Activated CD4-positive, alpha-beta T cell treated with anti-CD3 and anti-CD28 coated beads for 24 hours (primary cell): ENCODE data around the gene AFF3.
"Not testable (repeated sequence)": the region's sequence is repeated elsewhere in the genome, so short reads cannot be mapped to it uniquely, and the experiment has no call there.

Source experiments
- DNase-seq, 2 donors: peaks; one replicate each; pipeline ENCODE4 v3.0.0-alpha.2; 2020; ENCODE audit warnings: low read depth in 2 of 2

AFF3 gene

GRCh38 chr2:99797475-99797874 is 344.9 kb downstream of the AFF3 start:
- no peak for DNase-seq

DNA sequence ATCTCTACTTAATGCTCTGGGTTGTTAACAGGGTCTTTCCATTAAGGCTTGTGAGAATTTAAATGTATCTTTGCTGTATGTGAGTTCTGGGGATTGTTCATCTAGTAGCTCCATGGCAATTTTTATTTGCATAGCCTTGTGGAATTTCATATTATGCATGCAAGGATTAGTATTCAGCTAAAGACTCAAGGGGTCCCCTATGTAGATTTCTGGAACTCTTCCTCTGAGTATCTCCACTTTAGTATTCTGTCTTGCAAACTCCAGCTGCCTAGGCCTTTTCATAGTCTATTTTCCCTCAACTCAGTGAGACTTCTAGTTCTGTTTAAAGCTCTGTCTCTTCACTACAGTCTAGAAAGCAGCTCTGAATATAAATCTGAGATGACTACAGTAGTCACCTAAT is 348.0 kb downstream of the AFF3 start:
- DNase-seq: no peak

- no peak for DNase-seq
Observed at GRCh38 chr2:99793022-99793421, 349.4 kb downstream of the AFF3 start.

GRCh38 chr2:99789849-99790248 is 352.5 kb downstream of the AFF3 start:
- DNase-seq: no peak

DNA sequence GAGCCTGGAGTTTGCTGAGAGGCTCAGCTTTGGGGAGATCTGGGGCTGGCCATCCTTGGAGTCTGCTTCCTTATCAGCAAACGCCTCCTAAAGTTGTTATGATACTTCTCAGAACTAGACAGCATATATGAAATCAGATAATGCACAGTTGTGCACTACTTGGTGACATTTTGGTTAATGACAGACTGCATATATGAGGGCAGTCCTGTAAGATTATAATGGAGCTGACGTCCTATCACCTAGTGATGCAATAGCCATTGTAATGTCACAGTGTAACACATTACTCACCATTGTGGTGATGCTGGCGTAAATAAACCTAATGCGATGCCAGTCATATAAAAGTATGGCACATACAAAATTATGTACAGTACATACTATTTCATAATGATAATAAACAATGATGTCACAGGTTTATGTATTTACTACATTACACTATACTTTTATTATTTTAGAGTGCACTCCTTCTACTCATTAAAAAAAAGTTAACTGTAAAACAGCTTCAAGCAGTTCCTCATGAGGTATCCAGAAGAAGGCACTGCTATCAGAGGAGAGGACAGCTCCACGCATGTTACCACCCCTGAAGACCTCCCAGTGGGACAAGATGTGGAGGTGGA is 354.5 kb downstream of the AFF3 start:
- no peak for DNase-seq

- no peak for DNase-seq
Observed at GRCh38 chr2:99786636-99787390, 355.6 kb downstream of the AFF3 start.

DNA sequence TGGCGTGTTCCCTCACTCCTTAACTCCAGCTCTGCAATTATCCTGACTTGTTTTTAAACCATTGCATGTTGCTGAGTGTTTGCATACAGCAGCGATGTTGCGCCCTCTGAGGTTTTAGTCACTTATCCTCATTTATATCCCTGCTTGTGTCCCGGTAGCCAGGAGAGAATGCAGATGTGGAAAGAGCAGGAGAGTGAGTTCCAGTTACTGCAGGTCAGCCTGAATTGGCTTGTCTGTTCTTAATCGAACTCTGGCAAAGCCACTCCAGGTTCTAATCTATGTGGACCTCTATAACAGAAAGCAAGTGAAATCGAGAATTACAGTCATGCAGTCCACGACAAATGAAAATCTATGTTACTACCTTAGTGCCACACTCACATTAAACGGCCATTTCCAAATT is 357.4 kb downstream of the AFF3 start:
- DNase-seq: no peak

GRCh38 chr2:99784282-99784681 is 358.1 kb downstream of the AFF3 start:
- DNase-seq: no peak

DNA sequence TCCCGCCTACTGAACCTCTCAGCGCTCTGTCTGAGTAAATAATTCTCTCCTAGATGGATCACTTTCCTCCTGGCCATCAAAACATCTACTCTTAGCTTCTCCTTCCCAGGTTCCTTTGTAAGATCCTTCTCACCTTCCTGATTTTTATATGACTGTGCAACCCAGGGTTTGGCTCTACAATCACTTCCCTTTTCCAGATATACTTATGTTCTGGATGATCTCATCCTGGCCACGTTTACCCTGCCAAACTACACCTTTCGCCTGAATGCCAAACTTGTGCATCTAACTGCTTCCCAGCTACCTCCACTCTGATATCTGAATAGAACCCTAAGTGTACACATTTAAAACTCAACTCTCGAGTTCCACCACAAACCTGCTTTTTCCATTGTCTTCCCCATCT is 362.1 kb downstream of the AFF3 start:
- DNase-seq: no peak

- DNase-seq: no peak
Observed at GRCh38 chr2:99779276-99779675, 363.1 kb downstream of the AFF3 start.

GRCh38 chr2:99777656-99778290 is 364.6 kb downstream of the AFF3 start:
- DNase-seq: no peak

DNA sequence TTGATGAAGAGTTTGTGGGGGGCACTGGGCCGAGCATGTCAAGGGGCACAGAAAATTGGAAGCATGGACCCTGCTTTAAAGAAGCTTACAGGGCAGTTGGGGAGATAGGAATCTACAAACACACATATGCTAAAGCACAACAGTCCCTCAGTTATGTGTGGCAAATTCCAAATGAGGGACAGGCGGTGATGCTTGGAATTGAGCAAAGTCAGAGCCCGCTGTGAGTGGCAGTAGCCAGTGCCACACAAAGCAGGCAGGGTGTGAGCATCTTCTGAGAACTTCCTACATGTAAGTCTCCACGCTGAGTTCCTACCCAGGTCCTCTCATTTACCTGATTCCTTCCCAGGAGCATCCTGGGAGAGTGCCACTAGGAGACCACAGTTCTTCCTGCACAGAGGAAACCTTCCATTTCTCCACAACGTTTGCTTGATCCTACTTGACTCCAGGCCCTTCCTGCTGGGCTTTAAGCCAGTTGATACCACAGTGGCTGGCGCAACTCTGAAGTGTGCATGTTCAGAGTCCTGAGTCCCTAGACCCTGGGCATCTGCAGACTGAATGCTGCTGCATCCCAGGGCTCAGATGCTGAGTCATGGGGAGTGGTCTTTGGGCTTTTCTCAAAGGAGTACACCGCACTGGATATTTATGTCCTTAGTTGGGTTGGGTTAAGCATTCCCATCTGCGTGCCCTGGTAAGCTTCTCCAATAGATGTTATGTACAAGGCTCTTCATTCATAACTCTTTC is 365.3 kb downstream of the AFF3 start:
- DNase-seq: no peak

DNA sequence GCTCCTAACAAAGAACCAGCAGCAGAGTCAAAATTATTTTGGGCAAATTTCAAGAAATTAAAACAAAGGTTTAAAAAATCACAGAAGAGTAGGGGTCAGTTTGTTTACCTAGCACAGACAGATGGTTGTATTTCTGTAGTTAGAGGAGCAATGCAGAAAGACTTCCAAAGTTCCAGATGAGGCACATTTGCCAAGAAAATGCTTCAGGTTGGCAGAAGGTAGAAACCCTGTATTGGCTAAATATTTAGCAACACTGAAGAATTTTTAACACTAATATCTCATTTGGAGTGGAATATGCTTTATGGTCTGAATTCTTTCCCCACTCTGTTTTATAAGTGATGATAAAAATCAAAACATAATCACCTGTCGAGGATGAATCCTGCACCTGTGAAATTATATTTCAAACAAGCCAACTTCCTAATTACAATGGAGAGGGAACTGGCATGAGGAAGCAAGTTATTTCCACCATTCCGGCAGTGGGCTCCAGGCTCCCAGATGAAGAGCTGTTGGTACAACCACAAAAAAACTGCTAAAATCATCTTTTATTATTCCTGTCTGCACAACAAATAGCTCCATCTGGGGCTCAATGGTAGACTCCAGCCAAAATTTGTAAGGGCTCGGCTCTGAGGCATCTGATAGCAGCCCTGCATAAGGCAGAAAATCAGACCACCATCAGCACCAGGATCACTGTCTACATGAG is 366.0 kb downstream of the AFF3 start:
- DNase-seq: no peak

DNA sequence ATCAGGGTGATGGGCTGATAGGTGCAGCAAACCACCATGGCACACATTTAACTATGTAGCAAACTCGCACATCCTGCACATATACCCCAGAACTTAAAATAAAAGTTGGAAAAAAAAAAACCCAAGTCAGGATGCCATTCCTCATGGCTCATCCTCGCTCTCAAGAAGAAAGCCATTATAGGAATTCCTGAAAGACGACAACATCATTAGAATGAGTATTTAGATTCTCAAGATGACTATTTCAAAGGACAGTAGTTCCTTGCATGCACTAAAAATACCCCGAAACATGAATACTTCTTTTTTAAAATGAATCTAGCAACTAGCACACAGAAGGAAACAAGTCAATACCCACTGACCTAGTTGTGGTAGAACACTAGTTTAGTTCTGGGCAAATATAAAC is 366.8 kb downstream of the AFF3 start:
- no peak for DNase-seq

DNA sequence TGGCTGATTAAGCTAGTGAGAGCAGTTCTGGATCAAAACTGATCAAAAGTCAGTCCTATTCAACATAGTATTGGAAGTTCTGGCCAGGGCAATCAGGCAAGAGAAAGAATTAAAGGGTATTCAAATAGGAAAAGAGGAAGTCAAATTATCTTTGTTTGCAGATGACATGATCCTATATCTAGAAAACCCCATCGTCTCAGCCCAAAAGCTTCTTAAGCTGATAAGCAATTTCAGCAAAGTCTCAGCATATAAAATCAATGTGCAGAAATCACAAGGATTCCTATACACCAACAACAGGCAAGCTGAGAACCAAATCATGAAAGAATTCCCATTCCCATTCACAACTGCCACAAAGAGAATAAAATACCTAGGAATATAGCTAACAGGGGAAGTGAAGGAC is 368.7 kb downstream of the AFF3 start:
- DNase-seq: not testable (repeated sequence)

DNA sequence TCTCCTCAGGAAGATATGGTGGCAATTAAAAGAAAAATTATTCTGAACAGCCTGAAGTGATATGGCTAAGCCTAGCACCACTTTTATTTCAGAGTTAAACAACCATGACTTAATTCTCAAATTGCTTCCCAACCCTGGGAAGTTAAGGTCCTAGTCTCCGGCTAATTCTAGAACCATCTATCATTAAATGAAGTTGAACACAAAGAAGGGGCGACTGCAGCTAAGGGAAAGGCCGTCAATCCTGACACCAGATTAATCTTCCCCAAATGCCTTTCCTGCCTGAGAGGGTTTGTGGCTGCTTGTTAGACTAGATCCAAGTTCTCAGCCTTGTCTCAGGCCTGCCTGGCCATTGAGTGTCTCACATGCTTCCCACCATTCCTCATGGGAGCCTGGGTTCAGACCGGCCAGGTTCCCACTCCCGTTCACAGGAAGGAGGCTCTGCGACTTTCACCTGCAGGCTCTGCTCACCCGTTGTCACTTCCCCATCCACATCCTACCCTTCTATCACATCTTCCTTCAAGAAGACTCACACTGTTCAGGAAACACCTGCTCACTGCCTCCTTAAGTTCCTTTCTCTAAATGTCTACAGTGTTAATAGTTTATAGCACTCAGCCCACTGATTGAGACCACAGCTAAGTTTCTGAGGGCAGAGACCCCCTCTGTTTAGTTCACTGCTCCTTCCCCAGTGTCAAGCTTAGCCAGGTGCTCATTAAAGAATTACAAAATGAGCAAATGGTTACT is 369.6 kb downstream of the AFF3 start:
- no peak for DNase-seq

DNA sequence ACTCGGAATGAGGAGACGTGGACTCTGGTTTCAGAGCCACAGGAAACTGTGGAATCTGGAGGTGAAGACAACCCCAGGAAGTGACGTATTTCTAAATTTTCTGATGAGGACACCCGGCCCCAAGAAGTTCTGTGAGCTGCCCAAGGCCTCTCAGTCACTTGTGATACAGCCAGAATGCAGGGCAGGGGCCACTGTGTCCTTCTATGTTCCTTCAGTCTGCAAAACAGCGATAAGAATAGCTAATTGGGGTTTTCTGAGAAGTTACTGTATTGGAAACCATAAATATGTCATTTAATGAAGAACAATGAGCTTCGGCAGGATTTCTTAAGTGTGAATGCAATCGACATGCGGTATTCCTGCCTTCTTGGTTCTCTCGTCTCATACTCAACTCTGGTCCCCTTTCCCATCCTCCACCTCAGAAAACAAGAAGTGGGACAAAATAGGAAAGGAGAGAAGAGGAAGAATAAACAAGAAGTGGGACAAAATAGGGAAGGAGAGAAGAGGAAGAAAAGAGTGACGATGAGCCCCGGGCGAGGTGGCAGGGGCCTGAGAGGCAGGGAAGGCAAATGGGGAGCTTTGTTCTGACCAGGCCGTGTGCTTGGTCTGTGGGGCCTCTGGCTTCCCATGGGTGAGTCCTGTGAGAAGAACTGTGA is 370.6 kb downstream of the AFF3 start:
- no peak for DNase-seq

- DNase-seq: no peak
Observed at GRCh38 chr2:99770876-99771275, 371.5 kb downstream of the AFF3 start.

GRCh38 chr2:99765731-99766318 is 376.6 kb downstream of the AFF3 start:
- DNase-seq: no peak

DNA sequence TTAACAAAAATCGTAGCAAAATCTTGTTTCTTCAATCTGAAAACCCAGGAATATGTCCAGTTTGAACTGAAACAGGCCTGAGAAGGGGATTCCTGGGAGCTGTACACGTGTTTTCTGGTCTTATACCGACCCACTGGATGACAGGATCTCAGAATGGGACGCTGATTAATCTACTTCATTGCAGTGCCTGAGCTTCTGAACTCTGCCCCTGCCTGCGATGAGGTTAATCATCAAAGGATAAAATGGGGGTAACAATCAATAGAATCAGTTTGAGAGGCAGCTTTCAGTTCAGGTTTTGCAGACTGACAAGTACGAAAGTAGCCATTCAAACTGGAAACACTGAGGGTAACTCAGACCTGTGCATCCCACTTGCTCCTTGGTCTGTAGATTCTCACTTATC is 378.6 kb downstream of the AFF3 start:
- DNase-seq: no peak
